Upper lobe of left lung (tissue), 4 donors: ENCODE measurements around the gene KRTAP12-4.

Source experiments
- EP300 ChIP-seq, 4 donors: sonication (generic); formaldehyde crosslinking; IDR thresholded peaks; one replicate each; pipeline ENCODE4 v1.5.1; 2017; ENCODE audit warnings: antibody characterized with exemption in 4 of 4, control low read depth in 2 of 4
- POLR2A ChIP-seq, 4 donors: fragments of 450-650 bp; IDR thresholded peaks; one replicate each; pipeline ENCODE4 v1.5.1; 2016 to 2017; ENCODE audit warnings: antibody characterized with exemption in 4 of 4, mild to moderate bottlenecking in 2 of 4
- POLR2AphosphoS5 ChIP-seq, 2 donors: sonication (generic); formaldehyde crosslinking; IDR thresholded peaks; one replicate each; pipeline ENCODE4 v1.5.1; 2017; ENCODE audit warnings: antibody characterized with exemption in 2 of 2
- TF ChIP-seq, protein P1 (sequence below), 6 experiments: fragments of 450-650 bp in 4 of 6; fragments of 200-600 bp in 2 of 6; sonication (generic) in 2 of 6; IDR thresholded peaks; one replicate each; pipeline ENCODE4 v1.5.1; 2016 to 2019; ENCODE audit warnings: antibody characterized with exemption in 6 of 6

DNA sequence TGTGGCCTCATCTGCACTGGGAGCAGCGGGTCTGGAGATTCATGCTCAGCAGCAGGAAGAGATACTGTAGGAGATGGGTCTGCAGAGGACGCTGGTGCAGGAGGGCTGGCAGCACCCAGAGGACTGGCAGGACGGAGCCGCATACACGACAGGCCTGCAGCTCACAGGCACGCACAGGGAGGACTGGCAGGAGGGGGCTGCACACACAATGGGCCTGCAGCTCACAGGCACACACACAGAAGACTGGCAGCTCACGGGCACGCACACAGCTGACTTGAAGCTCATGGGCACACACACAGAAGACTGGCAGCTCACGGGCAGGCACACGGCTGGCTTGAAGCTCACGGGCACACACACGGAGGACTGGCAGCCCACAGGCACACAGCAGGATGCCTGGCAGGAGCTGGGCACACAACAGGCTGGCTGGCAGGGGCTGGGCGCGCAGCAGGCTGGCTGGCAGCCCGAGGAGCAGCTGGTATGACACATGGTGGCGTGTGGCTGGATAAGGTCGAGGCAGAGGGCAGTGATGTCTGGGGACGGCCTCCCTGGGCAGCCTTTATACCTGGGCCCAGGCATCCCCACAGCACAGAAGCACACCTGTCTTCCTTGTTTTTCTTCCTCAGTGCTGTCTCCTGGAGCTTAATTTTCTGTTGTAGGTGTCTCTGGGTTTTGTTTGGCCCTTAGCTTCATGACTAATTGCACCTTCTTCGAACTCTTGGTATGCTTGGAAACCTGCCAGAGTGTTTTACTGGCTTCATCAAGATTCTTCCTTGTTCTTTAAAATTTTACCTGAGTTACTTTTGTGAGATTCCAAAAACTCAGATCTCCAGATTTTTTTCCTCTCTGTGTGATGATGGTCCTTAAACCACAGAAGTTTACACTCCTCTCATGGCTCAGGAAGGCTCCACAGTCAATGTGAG is 12.2 kb upstream of the KRTAP12-4 start, which contains the start of gene KRTAP12-2:
- TF ChIP-seq, protein P1, sequence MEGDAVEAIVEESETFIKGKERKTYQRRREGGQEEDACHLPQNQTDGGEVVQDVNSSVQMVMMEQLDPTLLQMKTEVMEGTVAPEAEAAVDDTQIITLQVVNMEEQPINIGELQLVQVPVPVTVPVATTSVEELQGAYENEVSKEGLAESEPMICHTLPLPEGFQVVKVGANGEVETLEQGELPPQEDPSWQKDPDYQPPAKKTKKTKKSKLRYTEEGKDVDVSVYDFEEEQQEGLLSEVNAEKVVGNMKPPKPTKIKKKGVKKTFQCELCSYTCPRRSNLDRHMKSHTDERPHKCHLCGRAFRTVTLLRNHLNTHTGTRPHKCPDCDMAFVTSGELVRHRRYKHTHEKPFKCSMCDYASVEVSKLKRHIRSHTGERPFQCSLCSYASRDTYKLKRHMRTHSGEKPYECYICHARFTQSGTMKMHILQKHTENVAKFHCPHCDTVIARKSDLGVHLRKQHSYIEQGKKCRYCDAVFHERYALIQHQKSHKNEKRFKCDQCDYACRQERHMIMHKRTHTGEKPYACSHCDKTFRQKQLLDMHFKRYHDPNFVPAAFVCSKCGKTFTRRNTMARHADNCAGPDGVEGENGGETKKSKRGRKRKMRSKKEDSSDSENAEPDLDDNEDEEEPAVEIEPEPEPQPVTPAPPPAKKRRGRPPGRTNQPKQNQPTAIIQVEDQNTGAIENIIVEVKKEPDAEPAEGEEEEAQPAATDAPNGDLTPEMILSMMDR (IDR thresholded peaks at IDR 0.05), result no peak
- TF ChIP-seq EP300 (IDR thresholded peaks at IDR 0.05) (no peak), POLR2AphosphoS5 (IDR thresholded peaks at IDR 0.05) (no peak), POLR2A (IDR thresholded peaks at IDR 0.05) (no peak)
